K562 (cell line): Measurements from ENCODE around the gene ERH.

Experiments used
- CBX5 ChIP-seq: IDR thresholded peaks from 2 replicates; pipeline ENCODE4 v1.6.1; 2014; ENCODE audit warnings: low read depth, borderline replicate concordance
- CTCF ChIP-seq, 3 experiments: IDR thresholded peaks in 2 of 3; conservative IDR thresholded peaks in 1 of 3; 2 replicates each; pipeline ENCODE4 v1.5.1; 2011 to 2012; ENCODE audit warnings: low read length in 3 of 3, mild to moderate bottlenecking in 3 of 3, control low read depth in 2 of 3, improper control_type of control experiment in 1 of 3, inconsistent platforms in 1 of 3, low read depth in 1 of 3, mixed read lengths in 1 of 3, moderate library complexity in 1 of 3; ENCODE audit not compliant: insufficient read depth in 2 of 3
- DNMT1 ChIP-seq: fragments of 450-650 bp; IDR thresholded peaks from 2 replicates; pipeline ENCODE4 v1.6.1; 2016; ENCODE audit warnings: antibody characterized with exemption, mild to moderate bottlenecking
- POLR2AphosphoS5 ChIP-seq: IDR thresholded peaks from 2 replicates; pipeline ENCODE4 v1.6.1; 2011; ENCODE audit warnings: mild to moderate bottlenecking, low read depth, low read length, moderate library complexity; ENCODE audit not compliant: control insufficient read depth, insufficient read depth
- TCF7L2 ChIP-seq: fragments of 150-350 bp; IDR thresholded peaks from 2 replicates; pipeline ENCODE4 v1.6.1; 2016; ENCODE audit warnings: low read depth, mild to moderate bottlenecking, low read length, moderate library complexity
- ZNF134 ChIP-seq: fragments of 250-450 bp; sonication (Bioruptor Pico); conservative IDR thresholded peaks from 2 replicates; pipeline ENCODE4 v1.4.0; 2020
- ZNF431 ChIP-seq: sonication (generic); formaldehyde crosslinking; IDR thresholded peaks from 2 replicates; pipeline ENCODE4 v1.8.0; 2022; ENCODE audit warnings: mild to moderate bottlenecking, missing genetic modification reagents
- TF ChIP-seq, protein P1 (sequence below): sonication (generic); formaldehyde crosslinking; IDR thresholded peaks from 2 replicates; pipeline ENCODE4 v1.9.0; 2022; ENCODE audit warnings: mild to moderate bottlenecking, missing genetic modification reagents

- TF ChIP-seq ZNF431 (CRISPR knock-in tag) (no peak), POLR2AphosphoS5 (no peak), CTCF (IDR thresholded peaks at IDR 0.05 in 2 of 3, conservative IDR thresholded peaks at IDR 0.05 in 1 of 3; ENCODE audit: insufficient read depth in 2 of 3, low read depth in 1 of 3, low read length in 3 of 3) (no peak), DNMT1 (no peak), TCF7L2 (no peak), ZNF134 (CRISPR knock-in tag) (no peak), CBX5 (no peak)
- TF ChIP-seq, protein P1, sequence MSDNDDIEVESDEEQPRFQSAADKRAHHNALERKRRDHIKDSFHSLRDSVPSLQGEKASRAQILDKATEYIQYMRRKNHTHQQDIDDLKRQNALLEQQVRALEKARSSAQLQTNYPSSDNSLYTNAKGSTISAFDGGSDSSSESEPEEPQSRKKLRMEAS (CRISPR knock-in tag) = no peak
Measured at GRCh38 chr14:69404478-69404877, 6.4 kb upstream of the ERH start.
